SU-DHL-6 (cell line): ENCODE data around the gene CACTIN.

Experiments used
- CTCF ChIP-seq: fragments of 200-600 bp; sonication (generic); IDR thresholded peaks from one replicate; pipeline ENCODE4 v1.5.1; 2017; ENCODE audit warnings: antibody characterized with exemption, mild to moderate bottlenecking, low read length, moderate library complexity; ENCODE audit not compliant: insufficient read depth, poor library complexity, severe bottlenecking
- EZH2phosphoT487 ChIP-seq: fragments of 200-600 bp; sonication (generic), shearing (Covaris generic); conservative IDR thresholded peaks from 2 replicates; pipeline ENCODE4 v1.6.1; 2018; ENCODE audit warnings: mild to moderate bottlenecking, antibody characterized with exemption, low read length, moderate library complexity, mixed read lengths

GRCh38 chr19:3623716-3624115 is 2.9 kb downstream of the CACTIN start:
- no peak for TF ChIP-seq CTCF
- no peak for TF ChIP-seq EZH2phosphoT487
